Panc1 (cell line): ENCODE results near the gene SEMA6A.
A peak's percentile ranks its signal among the peaks of the same experiment; 100 is the strongest.

ENCODE experiments used
- CTCF ChIP-seq: fragments of 450-650 bp; IDR thresholded peaks from 2 replicates; pipeline ENCODE4 v1.5.1; 2017; ENCODE audit warnings: mild to moderate bottlenecking
- POLR2AphosphoS5 ChIP-seq: IDR thresholded peaks from 2 replicates; pipeline ENCODE4 v1.6.1; 2012; ENCODE audit warnings: mild to moderate bottlenecking, low read depth, low read length, moderate library complexity
- REST ChIP-seq, 2 experiments: IDR thresholded peaks; 2 replicates each; pipeline ENCODE4 v1.6.1; 2011 to 2012; ENCODE audit warnings: low read depth in 2 of 2, control low read depth in 1 of 2, low read length in 1 of 2, mild to moderate bottlenecking in 1 of 2, moderate library complexity in 1 of 2; ENCODE audit not compliant: insufficient read depth in 1 of 2
- SIN3A ChIP-seq: IDR thresholded peaks from 2 replicates; pipeline ENCODE4 v1.6.1; 2012; ENCODE audit warnings: low read depth, mild to moderate bottlenecking, low read length, moderate library complexity, borderline replicate concordance; ENCODE audit not compliant: insufficient read depth
- TCF7L2 ChIP-seq: IDR thresholded peaks from 2 replicates; pipeline ENCODE4 v1.6.1; 2011; ENCODE audit warnings: mild to moderate bottlenecking, low read depth, low read length, inconsistent platforms

- TF ChIP-seq CTCF (no peak), POLR2AphosphoS5 (no peak), REST (IDR thresholded peaks at IDR 0.05; ENCODE audit: insufficient read depth in 1 of 2, low read depth in 2 of 2, low read length in 1 of 2) (no peak), TCF7L2 (peak; percentile 40; the same call in 1 of the 2 replicates), SIN3A (no peak)
Measured at GRCh38 chr5:116574367-116575325, at the start of gene SEMA6A.
